Measurements from ENCODE around the gene RNF150.
"Not testable (repeated sequence)": the region's sequence is repeated elsewhere in the genome, so short reads cannot be mapped to it uniquely, and the experiment has no call there.

Gene RNF150

GRCh38 chr4:140829825-140830224, 303.4 kb downstream of the RNF150 start:
- no peak overlapping the region for H3K4me3 ChIP-seq (ENCODE audit: low read depth, low read length)
- DNase-seq (ENCODE audit: low read depth, low spot score) = no peak
- TF ChIP-seq CTCF (IDR thresholded peaks at IDR 0.05; ENCODE audit: insufficient read depth, low read length, missing control alignments) = no peak
- ChIA-PET POLR2A (interaction anchor here (0.6 kb wide), 1 partner anchor 478 kb away, joined by 3 read pairs; no protein-coding TSS in a partner anchor), CTCF (no interaction called here)

- ChIA-PET CTCF (interaction anchor here (1.1 kb wide), 1 partner anchor 22 kb away, joined by 3 read pairs; no protein-coding TSS in a partner anchor), POLR2A (no interaction called here)
- TF ChIP-seq CTCF (IDR thresholded peaks at IDR 0.05; ENCODE audit: insufficient read depth, low read length, missing control alignments) = no peak
- no peak overlapping the region for H3K4me3 ChIP-seq (ENCODE audit: low read depth, low read length)
- DNase-seq (ENCODE audit: low read depth, low spot score) = no peak
These were observed 306.6 kb downstream of the RNF150 start for GRCh38 chr4:140826701-140827027.

GRCh38 chr4:140820520-140820919, 312.7 kb downstream of the RNF150 start:
- CTCF ChIA-PET; DNase-seq (ENCODE audit: low read depth, low spot score); POLR2A ChIA-PET; H3K4me3 ChIP-seq (ENCODE audit: low read depth, low read length): not testable (repeated sequence)

- ChIA-PET POLR2A (no interaction called here), CTCF (interaction anchor here (0.6 kb wide), 1 partner anchor 308 kb away, joined by 3 read pairs; no protein-coding TSS in a partner anchor)
- H3K4me3 ChIP-seq (ENCODE audit: low read depth, low read length) = no peak overlapping the region
- no peak for DNase-seq (ENCODE audit: low read depth, low spot score)
- no peak for TF ChIP-seq CTCF (IDR thresholded peaks at IDR 0.05; ENCODE audit: insufficient read depth, low read length, missing control alignments)
These were observed 313.7 kb downstream of the RNF150 start for GRCh38 chr4:140819610-140820009.

- no peak for TF ChIP-seq CTCF (IDR thresholded peaks at IDR 0.05; ENCODE audit: insufficient read depth, low read length, missing control alignments)
- H3K4me3 ChIP-seq (ENCODE audit: low read depth, low read length) = no peak overlapping the region
- ChIA-PET POLR2A (no interaction called here), CTCF (no interaction called here)
- DNase-seq (ENCODE audit: low read depth, low spot score) = no peak
These were observed 314.8 kb downstream of the RNF150 start for GRCh38 chr4:140818433-140818832.

GRCh38 chr4:140816806-140817510, 316.3 kb downstream of the RNF150 start:
- ChIA-PET POLR2A (no interaction called here), CTCF (no interaction called here)

More at GRCh38 chr4:140816806-140817510, 316.3 kb downstream of the RNF150 start:
- no peak for DNase-seq (ENCODE audit: low read depth, low spot score)
- H3K4me3 ChIP-seq (ENCODE audit: low read depth, low read length) = no peak overlapping the region
- TF ChIP-seq CTCF (IDR thresholded peaks at IDR 0.05; ENCODE audit: insufficient read depth, low read length, missing control alignments) = no peak

All from AG04449 (cell line).